Putamen (tissue), 1 donor: ENCODE results near the gene PCOLCE2.

Experiments
- DNase-seq: peaks from one replicate; pipeline ENCODE4 v3.0.0-alpha.2; 2016; ENCODE audit warnings: low spot score

Gene PCOLCE2

DNA sequence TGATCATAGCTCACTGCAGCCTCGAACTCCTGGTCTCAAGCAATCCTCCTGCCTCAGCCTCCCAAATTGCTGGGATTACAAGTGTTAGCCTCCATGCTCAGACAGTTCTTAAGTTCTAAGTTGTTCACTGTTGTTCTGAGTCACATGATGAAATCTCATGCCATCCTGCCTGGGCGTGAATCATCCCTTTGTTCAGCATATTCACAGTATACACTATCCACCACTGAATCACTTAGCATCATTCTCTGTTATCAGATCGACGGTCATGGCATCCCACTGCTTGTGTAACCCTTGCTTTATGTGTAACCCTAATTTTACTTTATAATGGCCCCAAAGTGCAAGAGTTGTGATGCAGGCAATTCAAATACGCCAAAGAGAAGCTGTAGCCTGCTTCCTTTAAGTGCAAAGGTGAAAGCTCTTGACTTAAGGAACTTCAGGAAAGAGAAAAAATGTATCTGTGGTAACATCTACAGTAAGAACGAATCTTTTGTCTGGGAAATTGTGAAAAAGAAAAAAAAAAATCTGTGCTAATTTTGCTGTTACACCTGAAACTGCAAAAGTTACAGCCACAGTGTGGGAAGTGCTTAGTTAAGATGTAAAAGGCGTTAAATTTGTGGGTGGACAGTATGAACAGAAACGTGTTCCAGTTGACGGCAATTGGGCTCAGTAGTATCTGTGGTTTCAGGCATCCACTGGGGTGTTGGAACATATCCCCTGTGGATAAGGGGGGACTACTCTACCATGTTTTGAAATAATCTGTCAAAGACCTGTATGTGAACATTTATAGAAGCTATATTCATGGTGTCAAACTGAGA lies 80.6 kb downstream of the PCOLCE2 start:
- no peak for DNase-seq

DNA sequence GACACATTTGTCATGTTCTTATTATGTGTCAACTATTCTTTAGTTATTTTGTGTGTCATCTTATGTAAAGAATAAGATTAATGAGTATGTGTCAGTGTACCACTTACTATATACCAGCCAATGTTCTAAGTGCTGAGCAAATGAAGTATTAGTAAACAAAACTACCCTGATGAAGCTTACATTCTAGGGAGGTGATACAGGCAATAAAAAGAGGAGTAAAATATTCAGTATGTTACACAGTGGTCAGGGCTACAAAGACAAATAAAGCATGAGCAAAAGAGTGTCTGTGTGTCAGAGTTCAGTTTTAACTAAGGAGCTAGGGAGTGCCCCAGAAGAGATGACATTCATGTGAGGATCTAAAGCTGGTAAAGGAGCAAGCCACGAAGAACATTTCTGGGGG lies 86.0 kb downstream of the PCOLCE2 start:
- DNase-seq, result no peak

DNA sequence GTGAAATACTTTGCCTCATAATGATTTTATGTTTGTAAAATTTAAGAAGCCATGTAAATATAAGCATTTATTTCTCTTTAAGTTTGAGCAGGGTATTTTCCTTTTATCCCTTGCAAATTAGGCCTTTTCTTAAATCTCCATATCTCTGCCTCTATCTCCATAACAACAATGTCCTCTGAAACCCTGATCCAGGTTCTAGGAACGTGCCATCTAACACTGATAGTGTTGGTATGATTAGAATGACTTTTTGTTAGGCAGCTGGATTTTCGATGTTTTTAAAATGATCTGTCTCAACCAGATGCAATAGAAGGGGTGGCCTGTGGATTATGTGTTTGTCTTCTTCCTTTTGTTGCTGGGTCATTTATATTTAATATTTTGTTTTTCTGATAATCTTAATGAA lies 87.1 kb downstream of the PCOLCE2 start:
- DNase-seq, result no peak

DNA sequence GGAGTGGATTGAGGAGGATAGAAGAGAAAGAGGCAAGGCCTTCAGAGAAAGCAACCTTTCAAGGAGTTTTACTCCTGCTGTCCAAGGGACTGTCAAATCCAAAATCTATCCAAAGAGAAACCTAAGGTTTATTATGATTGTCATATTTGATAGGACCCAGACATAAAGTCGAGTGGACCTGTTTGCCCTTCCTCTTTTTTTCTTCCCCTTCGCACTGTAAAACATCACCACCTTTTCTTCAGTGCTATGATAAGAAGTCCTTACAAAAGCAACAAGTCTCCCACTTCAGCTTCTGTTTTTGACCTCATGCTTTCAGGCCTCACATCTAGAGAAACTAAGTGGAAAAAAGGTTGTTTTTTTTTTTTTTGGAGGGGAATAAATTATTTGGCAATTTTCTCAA lies 92.1 kb downstream of the PCOLCE2 start:
- DNase-seq, result no peak

DNA sequence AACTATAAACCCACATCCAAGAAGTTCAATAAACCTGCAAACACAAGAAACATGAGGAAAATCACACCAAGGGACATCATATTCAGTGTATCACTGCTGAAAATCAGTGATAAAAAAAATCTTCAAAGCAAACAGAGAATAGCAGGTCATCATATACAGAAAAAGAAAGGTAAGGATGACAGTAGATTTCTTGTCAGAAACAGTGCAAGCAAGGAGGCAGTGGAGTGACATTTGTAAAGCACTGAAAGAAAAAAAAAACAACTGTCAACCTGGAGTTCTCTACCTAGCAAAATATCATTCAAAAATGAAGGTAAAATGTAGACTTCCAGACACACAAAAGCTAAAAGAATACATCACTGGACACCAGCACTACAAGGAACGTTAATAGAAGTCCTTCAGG lies 93.6 kb downstream of the PCOLCE2 start:
- no peak for DNase-seq

DNA sequence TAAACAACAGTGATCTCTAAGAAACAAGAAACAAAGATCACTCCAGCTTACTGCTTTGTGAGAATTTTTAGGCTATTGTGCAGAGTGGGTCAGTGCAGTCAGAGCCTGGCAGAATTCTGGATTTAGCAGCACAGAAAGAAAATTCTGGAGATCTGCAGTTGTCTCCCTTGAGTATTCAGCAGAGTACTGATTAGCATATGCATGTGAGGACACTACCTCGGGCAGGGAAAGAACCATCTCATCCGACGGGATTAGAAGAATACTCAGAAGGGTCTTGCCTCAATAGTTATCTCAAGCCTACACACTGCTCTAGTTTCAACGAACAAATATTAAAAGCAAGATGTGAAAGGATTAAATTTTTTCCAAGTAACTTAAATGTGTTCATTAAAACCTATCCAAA lies 94.4 kb downstream of the PCOLCE2 start:
- DNase-seq, result no peak

DNA sequence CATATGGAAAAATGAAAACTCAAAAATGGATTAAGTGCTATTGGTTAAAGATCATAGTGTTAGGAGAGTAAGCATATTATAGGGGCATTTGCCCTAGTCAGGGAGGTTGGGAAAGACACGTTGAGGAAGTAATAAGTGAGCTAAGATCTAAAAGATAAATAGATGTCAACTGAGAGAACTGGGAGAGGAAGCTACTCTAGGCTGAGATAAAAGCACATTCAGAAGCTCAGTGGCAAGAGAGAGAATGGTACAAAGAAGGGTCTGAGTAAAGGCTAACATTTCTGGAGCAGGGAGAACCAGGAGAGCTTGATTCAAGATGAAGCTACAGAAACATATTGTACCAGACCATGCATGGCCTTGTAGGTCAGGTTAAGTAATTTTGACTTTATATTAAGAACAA lies 101.2 kb downstream of the PCOLCE2 start:
- no peak for DNase-seq

DNA sequence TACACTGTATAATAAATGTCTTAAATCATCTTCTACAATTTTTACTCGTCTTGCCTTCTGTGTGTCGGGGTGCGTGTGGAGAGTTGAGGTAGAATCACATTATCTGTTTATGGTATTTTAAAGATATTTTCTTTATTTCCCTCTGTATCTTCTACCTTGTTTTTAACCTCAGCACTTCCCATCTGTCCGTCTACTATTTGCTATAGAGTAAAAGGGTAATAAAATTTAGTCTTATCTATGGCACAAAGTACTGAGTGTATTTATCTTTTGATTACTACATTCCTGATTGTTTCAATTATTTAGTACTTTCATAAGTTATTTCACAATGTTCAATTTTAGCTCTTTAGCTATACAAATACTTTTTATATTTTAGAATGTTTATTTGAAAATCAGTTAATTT lies 102.9 kb downstream of the PCOLCE2 start:
- DNase-seq, result no peak

DNA sequence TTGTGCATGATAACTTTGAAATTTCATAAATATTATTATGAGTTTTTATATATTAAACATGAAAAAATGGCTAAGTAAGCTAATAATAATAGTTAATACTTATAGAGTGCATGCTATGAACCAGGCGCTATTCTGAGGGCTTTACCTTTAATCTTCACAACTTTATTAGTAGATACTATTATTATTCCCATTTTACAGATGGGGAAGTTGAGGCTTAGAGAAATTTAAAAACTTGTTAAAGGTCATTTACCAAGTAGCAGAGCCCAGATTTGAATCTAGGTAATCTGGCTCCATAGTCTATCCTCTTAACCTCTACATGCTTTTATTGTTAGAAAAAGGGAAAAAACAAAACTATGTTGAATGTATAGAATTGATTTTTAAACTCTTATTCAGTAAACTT lies 104.7 kb downstream of the PCOLCE2 start:
- DNase-seq, result no peak

DNA sequence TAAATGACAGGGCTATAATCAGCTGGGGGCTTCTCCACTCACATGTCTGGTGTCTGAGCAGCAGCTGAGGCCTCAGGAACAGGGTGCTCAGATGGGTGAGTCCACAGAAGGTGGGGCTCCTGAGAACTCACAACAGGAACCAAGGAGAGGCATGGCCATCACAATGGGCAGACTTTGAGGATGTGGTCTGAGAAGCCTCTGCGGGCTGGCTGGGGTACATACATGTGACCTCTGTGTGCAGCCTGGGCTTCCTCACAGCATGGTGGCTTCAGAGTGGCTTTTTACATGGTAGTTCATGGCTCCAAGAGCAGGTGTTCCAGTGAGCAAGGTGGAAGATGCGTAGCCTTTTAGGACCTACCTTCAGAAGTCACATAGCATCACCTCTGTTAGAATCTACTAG lies 106.3 kb downstream of the PCOLCE2 start:
- no peak for DNase-seq

DNA sequence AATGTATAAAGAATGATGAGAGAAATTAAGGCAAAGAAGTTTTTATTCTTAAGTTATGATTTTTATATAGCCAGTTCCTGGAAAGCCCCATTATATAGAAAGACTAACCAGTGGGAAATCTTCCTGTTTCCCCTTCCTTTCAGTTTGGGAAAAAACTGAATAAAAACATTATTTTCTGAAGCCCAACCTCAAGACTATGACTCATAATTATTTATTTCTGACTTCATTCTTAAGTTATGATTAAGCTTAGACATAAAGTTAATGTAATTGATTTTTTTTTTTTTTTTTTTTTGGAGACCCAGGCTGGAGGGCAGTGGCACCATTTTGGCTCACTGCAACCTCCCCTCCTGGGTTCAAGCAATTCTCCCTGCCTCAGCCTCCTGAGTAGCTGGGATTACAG lies 109.3 kb downstream of the PCOLCE2 start:
- DNase-seq, result no peak

DNA sequence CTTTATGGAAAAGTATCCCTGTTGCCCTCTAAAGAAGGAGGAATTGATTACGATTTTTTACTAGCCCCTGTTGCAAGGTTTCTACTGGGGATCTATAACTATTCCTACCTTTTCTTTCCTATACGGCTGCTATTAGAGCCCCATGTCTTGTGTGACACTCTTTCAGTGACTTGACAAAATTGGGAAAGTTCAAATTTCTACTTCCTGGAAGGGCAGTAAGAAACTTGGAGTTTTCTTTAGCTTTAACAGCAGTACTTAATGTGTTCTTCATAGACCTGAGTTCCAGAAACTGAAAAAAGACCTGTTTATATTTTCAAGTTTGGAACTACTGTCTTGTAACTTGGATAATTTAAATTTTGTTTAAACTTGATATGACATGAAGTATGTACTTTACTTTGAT lies 110.3 kb downstream of the PCOLCE2 start:
- no peak for DNase-seq

DNA sequence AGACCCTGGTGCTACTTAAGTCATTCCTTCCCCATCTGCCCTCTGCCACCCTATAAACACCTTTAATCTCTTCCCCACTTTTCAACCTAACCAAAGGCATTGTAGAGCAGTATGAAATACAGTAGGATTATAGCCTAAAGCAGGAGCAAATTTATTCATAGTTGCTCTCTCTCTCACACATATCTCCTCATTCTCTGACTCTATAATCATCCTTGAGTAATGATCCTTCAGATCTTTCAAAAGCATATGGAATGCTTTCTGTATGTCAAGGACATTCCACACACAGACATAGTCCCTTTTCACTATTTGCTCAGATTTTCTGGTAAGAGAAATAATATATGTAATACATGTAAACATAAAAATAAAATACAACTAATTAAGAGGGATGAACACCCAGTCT lies 111.0 kb downstream of the PCOLCE2 start:
- no peak for DNase-seq

DNA sequence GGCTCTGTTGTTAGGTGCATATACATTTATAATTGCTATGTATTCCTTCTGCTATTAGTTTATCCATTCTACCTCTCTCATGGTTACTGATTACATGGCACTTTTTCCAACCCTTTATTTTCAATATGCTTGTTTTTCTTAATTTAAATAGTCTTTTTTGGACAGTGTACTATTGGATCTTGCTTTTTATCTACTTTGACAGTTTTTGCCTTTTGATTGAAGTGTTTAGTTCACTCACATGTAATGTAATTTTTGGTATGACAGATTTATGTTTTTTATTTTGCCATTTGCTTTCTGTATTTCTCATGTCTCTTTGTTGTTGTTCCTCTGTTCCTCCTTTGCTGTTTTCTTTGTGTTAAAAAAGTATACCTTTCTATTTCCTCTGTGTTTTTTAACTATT lies 120.5 kb downstream of the PCOLCE2 start:
- DNase-seq, result no peak
